RPMI7951 (cell line): ENCODE measurements around the gene CPLANE2. TPM values are rescaled to one million over a fixed set of nuclear protein-coding genes. Genes with fewer than 3 reads are reported as not detected.
"Not testable (repeated sequence)": the region's sequence is repeated elsewhere in the genome, so short reads cannot be mapped to it uniquely, and the experiment has no call there.

Experiments
- DNase-seq: peaks from one replicate; pipeline ENCODE4 v3.0.0-alpha.2; 2012; ENCODE audit warnings: low read depth
- total RNA-seq: library from RNA; depleted of rRNA; stranded (reverse); fragments of >200 nt; shearing (Covaris generic); gene quantifications from 2 replicates; pipeline ENCODE4 v1.2.3, GENCODE V29; 2014

The CPLANE2 gene
- total RNA-seq, 1 experiment from 2014 or later, result 2.4 TPM

DNA sequence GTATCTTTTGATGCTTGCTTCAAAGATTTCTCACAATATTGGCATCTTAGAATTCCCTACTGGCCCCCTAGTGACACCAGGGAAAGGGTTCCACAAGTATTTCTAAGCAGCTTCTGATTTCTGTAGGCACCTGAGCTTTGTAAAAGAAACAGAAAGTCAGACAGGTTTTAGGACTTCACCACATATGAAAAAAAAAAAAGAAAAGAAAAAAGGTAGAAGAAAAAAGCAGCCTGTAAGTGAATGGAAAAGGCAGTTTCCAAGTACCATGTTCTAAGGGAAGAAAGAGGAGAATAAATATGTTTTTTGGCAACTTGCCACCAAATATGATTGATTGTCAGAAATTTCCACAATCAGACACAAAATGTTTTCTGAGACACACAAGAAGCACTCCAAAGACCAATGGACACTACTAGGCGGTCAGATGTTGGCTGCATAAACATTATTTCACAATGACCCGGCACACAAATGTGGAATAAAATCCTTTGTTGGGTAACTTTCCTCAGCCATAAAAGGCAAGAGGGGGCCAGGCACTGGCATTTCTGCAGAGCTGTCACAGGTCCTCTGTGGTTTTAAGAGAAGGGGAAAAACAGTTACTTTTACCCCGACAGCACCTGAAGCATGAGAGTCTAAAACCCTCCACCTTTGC, 12.7 kb upstream of the CPLANE2 start:
- DNase-seq, result no peak

DNA sequence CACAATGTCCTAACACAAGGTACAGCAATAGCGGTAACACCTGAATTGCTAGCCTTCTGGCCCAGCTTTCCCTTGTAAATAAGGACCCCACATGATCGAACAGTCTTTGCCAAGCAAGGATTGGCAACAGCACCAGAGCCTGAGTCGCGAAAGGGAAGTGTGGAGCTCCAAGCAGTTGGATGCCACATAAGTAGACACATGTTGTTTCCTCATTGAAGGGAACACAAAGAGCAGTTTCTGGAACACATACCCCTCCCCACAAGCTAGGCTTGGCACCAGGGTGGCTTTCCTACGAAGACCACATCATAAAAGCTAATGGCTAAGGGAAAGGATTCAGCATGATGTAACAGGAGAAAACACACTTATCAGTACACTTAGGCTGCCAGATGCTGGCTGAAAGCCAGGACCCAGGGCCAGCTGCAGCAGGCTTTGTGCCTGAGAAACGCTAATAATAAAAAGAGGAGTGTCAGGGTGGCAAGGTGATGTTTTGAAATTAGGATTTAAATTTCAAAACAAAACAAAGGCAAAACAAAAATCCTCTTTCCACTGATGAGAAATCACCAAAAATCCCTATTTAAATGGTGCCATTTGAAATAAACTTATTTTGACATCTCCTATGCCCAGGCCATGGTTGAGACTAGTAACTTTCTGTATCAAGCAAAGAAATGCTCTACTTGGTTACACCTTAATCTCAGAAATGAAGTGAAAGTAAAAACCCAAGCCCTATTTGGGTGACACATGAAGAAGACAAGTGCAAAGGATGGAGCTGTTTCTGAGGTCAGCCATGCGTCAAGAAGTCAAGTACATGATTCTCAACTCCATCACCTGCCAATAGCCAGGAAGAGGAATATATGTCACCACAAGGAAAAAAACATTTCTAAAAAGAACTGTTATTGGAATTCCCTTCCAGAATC, 11.9 kb upstream of the CPLANE2 start:
- DNase-seq, result peak; percentile 77

DNA sequence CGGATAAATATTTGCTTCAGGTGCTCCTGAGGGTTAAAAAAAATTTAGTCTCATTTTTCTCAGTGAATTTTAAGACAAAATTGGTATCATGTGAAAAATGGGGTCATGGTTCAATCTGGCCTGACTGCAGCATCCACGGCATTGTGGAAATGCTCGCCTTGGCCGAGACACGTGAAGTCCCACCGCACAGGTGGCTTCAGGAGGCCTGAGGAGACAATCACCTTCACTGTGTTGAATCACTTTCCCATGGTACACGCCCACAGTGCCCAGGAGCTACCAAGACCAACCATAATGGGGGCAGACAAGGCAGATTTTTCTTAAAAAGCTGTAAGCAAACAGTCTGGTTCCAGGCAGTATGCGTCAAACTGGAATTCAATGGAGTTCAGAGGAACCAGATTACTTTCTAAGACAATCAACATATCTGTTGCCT, 11.0 kb upstream of the CPLANE2 start:
- no peak for DNase-seq

DNA sequence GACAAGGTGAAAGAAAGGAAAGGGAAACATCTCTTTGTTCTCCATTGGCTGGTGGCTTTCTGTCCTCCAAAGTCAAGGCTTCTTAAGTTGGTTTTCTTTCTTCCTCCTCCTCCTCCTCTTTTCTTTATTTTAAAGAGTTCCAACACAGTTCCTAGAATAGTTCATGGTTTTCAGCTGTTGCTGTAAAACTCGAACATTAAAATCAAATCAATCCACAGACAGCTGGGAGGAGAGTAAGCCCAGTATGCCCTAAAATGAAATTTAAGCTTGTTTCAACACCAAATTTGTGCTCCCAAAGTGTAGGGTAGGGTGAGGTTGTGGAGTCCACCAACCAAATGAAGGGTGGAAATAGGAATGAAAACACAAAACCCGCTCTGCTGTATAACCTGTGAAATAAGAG, 10.5 kb upstream of the CPLANE2 start:
- no peak for DNase-seq

DNA sequence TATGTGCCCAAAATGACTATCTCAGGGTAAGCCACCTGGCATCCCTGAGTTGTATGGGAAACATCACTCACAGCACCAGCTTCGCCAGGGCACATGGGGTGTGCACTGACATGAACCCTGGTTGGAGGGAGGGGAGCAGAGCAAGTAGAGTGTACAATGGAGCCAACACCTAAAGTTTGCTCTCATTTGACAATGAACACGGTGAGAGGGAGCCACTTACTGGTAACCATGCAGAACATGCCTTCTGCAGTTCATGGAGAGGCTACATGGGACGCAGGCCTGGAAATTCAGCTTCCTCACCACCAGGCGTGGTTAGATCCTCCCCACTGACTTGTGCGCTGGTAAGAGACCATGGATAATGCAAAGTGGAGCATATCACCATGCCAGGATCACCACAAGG, 10.0 kb upstream of the CPLANE2 start:
- no peak for DNase-seq

DNA sequence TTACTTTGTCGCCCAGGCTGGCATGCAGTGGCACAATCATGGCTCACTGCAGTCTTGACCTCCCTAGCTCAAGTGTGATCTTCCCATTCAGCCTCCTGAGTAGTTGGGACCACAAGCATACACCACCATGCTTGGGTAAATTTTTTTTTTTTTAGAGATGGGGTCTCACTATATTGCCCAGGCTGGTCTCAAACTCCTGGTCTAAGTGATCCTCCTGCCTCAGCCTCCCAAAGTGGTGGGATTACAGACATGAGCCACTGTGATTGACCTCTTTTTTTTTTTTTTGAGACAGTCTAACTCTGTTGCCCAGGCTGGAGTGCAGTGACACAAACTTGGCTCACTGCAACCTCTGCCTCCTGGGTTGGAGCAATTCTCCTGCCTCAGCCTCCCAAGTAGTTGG, 9.3 kb upstream of the CPLANE2 start:
- not testable (repeated sequence) for DNase-seq

DNA sequence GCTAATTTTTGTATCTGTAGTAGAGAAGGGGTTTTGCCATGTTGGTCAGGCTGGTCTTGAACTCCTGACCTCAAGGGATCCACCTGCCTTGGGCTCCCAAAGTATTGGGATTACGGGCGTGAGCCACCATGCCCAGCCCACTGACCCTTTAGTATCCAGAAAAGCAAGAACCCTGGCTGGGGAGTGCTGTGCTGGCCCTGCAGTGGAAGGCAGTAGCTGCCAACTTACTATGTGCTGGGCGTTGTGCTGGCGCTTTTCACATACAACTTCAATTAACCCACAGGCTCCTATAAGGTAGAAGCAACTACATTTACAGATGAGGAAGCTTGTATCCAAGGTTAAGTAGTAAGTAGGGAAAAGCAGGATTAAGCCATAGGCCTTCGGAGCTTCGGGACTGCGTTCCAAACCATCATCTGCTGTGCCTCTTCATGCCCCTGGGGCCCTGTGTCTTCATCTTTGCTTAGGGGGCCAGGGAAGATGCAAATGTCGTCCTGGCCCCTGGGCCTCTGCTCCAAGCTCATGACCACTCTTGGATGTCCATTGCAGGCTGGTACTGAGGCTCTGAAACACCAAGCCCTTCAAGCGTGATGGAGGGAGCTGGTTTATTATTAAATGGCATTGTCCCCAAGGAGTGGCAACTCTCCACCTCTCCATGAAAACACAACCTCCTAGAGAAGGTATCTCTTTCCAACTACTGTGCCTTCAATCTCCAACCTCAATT, 8.7 kb upstream of the CPLANE2 start:
- no peak for DNase-seq

DNA sequence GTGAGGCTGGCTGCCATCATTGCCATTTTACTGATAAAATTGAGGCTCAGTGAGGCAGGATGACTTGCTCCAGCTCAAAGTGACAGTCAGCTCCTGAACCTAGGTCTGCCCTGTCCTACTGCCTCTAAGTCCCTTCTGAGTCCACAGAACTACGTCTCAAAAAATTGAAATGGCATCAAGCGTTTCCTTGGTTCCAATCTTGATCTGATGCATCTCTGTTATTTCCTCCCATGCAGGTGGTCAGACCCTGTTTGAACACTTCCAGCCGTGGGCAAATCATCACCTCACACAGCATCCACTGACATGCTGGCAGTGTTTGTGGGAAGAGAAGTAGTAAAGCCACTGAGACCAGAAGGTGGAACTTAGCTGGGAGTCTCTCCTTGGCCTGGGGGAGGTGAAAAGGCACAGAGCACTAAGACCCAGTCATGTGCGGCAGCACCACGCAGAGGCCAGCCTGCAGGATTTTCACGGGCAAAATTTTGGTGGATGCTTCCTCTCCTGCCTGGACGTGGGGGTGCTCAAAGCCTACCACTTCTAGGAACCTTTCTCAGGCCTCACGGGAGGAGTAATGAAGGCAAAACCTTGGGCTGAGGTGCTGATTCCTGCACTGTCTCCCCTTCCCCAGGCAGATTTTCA, 7.8 kb upstream of the CPLANE2 start:
- DNase-seq, result no peak

DNA sequence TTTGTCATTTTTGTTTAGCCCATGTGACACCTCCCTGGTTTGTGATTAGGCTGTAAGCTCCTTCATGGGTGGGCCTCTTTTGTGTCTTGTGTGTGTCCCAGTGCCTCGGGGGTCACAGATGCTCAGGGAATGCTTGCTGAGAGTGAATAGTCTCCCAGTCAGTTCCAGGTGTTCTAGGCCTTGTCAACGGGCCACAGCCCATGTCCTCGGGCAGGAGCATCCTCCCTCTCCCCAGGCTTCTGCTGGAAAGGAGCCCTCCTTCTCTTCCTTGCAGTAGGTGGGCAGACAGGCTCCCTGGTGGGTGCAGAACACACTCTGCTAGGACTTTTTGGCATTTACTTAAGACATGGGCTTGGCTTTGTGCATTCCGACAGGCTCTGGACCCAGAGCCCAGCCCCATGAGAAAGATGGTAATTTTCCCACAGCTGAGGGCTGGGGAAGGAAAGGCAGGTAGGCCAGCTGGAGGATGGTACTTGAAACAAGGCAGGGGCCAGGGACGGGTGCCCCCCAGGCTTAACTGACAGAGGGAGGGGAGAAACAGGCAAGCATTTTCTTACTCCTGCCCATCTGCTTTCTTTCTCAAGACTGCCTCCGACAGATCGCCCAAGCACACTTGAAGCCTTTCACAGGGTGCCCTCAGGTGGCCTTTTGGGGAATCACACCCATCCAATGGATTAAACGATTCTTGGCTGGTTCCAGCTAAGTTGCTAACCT, 7.1 kb upstream of the CPLANE2 start:
- peak; percentile 78 for DNase-seq

DNA sequence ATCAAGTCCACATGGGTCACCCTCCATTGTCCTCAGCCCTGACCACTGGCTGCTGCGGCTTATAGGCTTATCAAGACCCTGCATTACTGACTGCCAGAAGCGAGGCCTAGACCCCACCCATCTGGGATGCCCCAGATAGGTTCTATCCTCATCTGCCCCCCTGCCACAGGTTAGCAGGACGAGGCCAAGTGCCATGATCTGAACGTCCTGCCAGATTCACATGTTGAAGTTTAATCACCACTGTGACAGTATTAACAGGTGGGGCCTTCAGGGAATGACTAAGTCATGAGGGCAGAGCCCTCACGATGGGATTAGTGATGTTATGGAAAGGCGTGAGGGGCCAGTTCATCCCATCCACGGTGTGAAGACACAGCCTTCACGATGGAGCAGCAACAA, 6.2 kb upstream of the CPLANE2 start:
- DNase-seq, result no peak

DNA sequence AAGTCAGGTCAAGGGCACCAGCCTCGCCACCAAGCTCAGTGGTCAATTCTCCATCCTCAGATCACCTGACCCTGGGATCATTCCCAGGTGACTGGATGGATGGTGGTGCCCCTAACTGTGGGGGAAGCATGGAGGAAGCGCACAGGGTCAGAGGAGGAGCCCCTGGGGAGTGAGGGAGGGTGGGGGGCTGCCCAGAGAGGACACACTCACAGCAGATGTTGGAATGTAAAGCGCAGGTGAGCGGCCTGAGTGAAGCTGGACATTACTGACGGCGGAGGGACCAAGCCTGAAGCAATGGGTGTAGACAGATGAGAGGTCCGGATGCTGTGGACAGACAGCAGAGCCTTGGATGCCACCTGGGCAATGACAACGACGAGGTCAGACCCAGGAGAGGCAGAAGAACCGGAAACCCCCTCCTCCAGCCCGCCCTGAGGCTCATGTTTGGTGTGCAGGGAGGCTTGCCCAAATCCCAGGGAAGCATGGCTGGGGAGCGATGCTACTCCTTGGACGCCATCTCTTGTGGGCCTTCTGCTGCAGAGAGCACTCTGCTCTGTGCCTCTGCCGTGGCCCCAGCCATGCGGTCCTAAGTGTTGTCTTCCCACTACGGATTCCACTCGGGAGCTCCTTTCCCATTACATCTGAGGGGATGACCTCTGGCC, 5.7 kb upstream of the CPLANE2 start:
- DNase-seq, result no peak

DNA sequence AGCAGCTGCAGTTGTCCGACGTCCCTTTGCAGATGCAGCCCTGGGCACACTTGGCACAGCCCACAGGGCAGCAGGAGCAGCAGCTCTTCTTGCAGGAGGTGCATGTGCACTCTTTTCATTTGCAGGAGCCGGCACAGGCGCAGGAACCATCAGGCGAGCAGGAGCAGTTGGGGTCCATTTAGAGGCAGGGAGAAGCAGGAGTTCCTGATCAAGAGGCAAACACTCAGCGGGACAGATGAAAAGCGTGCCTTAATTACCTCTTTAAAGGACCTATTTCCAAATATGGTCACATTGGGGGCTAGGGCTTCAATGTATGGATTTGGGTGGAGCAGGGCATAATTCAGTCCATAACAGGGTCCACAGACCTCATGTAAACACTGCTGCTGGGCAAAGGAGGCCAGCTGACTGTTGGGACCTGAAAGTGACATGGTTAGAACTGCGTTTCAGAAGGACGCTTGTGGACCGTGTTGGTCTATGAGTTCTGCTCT, 4.3 kb upstream of the CPLANE2 start:
- no peak for DNase-seq

DNA sequence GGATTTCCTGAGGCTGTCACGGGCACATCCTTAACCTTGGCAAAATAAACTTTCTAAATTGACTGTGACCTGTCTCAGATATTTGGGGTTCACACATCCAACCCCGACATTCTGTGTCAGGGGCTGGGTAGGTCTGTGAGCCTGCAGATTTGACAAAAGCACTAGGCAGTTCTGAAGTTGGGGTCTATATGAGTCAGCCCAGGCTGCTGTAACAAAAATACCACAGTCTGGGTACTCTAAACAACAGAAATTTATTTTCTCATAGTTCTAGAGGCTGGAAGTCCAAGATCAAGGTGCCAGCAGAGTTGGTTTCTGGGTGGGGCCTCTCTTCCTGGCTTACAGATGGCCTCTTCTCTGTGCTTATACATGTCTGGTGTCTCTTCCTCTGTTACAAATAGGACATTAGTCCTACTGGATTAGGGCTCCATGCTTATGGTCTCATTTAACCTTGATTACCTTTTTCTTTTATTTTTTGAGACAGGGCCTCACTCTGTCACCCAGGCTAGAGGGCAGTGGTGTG, 3.0 kb upstream of the CPLANE2 start:
- DNase-seq, result no peak

DNA sequence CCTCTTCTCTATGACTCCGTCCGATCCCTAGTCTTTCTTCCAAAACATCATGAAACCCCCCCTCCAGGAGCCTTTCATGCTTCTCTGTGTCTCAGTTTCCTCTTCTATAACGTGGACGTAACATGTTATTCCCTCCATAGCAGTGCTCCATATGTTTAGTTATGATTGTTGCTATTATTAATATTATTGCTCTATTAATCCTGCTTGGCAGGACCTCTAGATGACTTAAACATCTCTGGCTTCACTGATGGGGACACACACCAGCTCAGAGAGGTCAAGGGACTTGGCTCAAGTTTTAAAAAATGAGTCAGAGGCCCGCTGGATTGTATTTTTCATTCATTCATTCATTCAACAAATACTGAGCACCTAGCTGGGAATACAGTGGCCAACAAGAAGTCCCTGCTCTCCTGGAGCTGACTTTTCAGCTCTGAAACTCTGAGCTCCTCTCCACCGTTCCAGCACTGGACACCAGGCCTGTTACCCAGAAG, 404 bp upstream of the CPLANE2 start:
- no peak for DNase-seq

DNA sequence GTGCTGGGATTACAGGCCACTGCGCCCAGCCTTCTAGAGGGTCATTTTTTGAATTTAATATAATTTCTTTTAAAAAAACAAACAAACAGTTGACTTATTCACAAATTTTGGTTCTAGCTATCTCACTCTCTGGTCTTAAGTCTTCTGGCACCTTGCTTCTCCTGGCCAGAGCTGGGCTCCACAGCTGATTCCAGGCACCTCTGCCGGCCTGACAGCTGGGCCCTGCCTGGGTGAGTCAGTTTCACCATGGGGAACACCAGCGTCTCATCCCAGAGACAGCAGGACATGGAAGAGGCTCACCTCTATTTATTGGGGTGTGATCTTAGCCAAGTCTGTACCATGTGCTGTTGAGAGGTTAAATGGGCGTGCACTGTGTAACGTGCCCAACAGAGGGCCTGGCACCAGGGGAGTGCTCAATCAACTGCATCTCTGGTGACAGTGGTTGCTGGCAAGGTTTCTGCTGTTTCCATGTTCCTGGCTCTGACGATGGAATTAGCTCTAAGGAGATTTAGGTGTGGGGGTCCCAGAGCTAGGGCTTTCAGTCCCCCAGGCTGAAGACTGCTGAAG, 956 bp downstream of the CPLANE2 start:
- peak; percentile 49 for DNase-seq

DNA sequence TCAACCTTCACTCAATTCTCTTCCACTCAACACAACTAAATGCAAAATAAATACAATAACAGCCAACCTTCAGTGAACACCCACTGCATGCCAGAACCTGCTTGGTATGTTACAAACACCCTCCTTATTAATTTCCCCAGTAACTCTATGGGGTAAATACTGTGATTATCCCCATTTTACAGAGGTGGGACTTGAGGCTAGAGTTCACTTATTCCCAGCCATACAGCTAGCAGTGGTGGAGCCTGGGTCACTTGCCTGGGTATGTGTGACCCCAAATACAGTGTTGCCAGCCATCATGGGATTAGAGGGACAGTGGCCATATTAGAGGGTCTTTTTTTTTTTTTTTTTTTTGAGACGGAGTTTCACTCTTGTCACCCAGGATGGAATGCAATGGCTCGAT, 1.6 kb downstream of the CPLANE2 start:
- DNase-seq, result no peak

DNA sequence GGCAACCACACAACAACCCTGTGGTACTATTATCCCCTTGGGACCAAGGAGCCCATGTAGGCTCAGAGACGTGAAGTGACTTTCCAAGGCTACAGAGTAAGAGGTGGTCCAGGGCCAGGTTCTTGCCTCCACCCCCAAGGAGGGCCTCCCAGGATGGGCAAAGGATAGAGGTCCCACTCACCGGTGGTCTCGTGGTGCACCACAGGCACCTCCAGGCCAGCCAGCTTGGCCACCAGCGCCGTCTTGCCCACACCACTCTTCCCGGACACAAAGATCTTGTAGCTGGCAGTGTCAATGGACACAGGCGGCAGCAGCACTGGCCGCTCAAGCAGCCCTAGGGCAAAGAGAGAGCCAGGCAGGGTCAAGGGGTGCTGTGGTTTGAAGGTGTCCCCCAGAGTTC, 3.6 kb downstream of the CPLANE2 start:
- no peak for DNase-seq

DNA sequence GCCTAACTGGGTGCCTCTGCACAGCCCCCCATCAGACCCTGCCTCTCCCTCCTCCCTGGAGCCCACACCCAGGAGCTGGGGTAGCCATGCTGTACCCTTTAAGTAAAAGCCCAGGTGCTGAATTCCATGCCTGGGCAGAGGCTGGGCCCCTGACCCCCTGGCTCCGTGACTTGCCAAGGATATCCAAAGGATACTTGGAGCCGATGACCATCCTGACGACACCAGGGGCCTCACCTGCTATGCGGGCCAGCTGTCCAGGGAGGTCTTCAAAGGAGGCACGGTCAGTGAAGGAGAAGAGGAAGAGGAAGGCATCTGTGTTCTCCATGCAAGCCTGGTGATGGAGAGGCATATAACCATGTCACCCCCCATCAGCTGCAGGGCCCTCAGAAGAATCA, 4.7 kb downstream of the CPLANE2 start:
- DNase-seq, result no peak

DNA sequence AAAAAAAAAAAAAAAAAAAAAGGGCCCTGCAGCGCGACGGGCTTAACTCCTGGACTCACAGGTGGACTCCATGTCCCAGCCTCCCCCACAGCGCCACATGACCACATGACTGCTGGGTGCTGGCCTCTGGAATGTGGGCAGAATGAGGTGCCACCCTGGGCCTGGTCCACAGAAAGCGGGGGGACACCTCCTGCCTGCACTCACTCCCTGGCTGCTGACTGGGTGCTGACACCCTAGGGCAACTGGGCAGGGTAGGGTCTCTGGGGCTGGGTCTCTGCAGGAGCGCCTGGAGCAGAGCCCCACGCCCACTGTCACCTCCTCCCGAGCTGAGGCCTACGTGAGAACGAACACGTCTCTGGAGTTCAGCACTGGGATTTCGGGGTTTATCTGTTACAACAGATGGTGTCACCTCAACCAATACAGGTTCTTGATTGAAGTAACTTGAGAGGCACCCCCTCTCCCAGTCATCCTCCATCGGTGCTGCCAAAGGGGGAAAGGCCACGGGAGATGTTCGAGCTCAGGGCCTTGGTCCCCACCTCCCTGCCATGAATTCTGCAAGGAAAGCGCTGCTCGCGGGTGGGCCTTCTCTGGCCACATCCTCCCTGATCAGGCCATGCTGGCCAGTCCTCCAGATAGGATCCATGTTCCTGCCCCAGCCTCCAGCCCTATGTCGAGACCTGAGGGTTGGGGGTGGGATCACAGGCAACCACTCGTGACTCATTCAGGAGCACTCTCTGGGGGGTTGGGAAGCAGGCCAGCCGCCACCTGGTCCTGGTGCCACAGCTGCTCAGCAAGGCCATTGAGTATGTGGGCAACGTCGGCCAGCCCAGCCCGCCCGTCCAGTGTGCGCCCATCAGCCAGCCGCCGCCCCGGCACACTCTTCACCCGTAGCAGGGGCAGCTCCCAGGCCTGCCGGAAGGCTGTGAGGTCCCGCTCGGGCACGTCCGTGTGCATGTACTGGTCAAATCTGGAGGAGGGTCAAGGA, 5.4 kb downstream of the CPLANE2 start:
- peak; percentile 46 for DNase-seq
